ENCODE results near the gene DSCAML1.

The DSCAML1 gene

GRCh38 chr11:117492578-117493251 lies 304.3 kb downstream of the DSCAML1 start:
- DNase-seq (ENCODE audit: low spot score) = no peak

- no peak for DNase-seq (ENCODE audit: low spot score)
Observed at GRCh38 chr11:117490911-117491310, 306.1 kb downstream of the DSCAML1 start.

- no peak for DNase-seq (ENCODE audit: low spot score)
Observed at GRCh38 chr11:117489999-117490679, 306.9 kb downstream of the DSCAML1 start.

- no peak for DNase-seq (ENCODE audit: low spot score)
Observed at GRCh38 chr11:117488996-117489952, 307.7 kb downstream of the DSCAML1 start.

GRCh38 chr11:117486059-117486458 lies 311.0 kb downstream of the DSCAML1 start:
- DNase-seq (ENCODE audit: low spot score) = no peak

- DNase-seq (ENCODE audit: low spot score) = no peak
Observed at GRCh38 chr11:117484156-117484555, 312.9 kb downstream of the DSCAML1 start.

GRCh38 chr11:117483372-117483771 lies 313.6 kb downstream of the DSCAML1 start:
- no peak for DNase-seq (ENCODE audit: low spot score)

GRCh38 chr11:117482881-117483280 lies 314.1 kb downstream of the DSCAML1 start:
- DNase-seq (ENCODE audit: low spot score) = no peak

GRCh38 chr11:117481885-117482284 lies 315.1 kb downstream of the DSCAML1 start:
- no peak for DNase-seq (ENCODE audit: low spot score)

GRCh38 chr11:117481036-117481435 lies 316.0 kb downstream of the DSCAML1 start:
- DNase-seq (ENCODE audit: low spot score) = no peak

GRCh38 chr11:117480221-117480620 lies 316.8 kb downstream of the DSCAML1 start:
- DNase-seq (ENCODE audit: low spot score) = no peak

- DNase-seq (ENCODE audit: low spot score) = no peak
Observed at GRCh38 chr11:117479372-117479771, 317.6 kb downstream of the DSCAML1 start.

- DNase-seq (ENCODE audit: low spot score) = no peak
Observed at GRCh38 chr11:117478926-117479325, 318.1 kb downstream of the DSCAML1 start.

GRCh38 chr11:117478126-117478860 lies 318.7 kb downstream of the DSCAML1 start:
- DNase-seq (ENCODE audit: low spot score) = no peak

- DNase-seq (ENCODE audit: low spot score) = no peak
Observed at GRCh38 chr11:117477721-117478120, 319.3 kb downstream of the DSCAML1 start.

- no peak for DNase-seq (ENCODE audit: low spot score)
Observed at GRCh38 chr11:117476531-117477142, 320.4 kb downstream of the DSCAML1 start.

- DNase-seq (ENCODE audit: low spot score) = no peak
Observed at GRCh38 chr11:117475716-117476530, 321.1 kb downstream of the DSCAML1 start.

GRCh38 chr11:117473481-117474091 lies 323.4 kb downstream of the DSCAML1 start:
- DNase-seq (ENCODE audit: low spot score) = no peak

GRCh38 chr11:117471776-117472175 lies 325.2 kb downstream of the DSCAML1 start:
- no peak for DNase-seq (ENCODE audit: low spot score)

GRCh38 chr11:117470576-117470975 lies 326.4 kb downstream of the DSCAML1 start:
- no peak for DNase-seq (ENCODE audit: low spot score)

Measured in globus pallidus (tissue), 1 donor.